ENCODE data around the gene BTRC. TPM values are rescaled to one million over a fixed set of nuclear protein-coding genes. Genes with fewer than 3 reads are reported as not detected.
A peak's percentile ranks its signal among the peaks of the same experiment; 100 is the strongest.
"Not testable (repeated sequence)": the region's sequence is repeated elsewhere in the genome, so short reads cannot be mapped to it uniquely, and the experiment has no call there.

BTRC gene
- total RNA-seq, 1 donor from 2014 or later = 12.1 TPM

GRCh38 chr10:101386659-101387259 is 32.8 kb downstream of the BTRC start:
- no peak for DNase-seq

GRCh38 chr10:101388676-101389276 is 34.8 kb downstream of the BTRC start:
- no peak for DNase-seq

GRCh38 chr10:101389532-101389931 is 35.6 kb downstream of the BTRC start:
- not testable (repeated sequence) for DNase-seq

GRCh38 chr10:101389986-101390531 is 36.1 kb downstream of the BTRC start:
- DNase-seq = no peak

GRCh38 chr10:101393378-101393777 is 39.4 kb downstream of the BTRC start:
- DNase-seq = no peak

GRCh38 chr10:101394524-101395133 is 40.7 kb downstream of the BTRC start:
- no peak for DNase-seq

GRCh38 chr10:101397140-101397539 is 43.2 kb downstream of the BTRC start:
- DNase-seq = peak; percentile 64

- DNase-seq = no peak
These were observed 46.6 kb downstream of the BTRC start for GRCh38 chr10:101400585-101400984.

- no peak for DNase-seq
These were observed 48.7 kb downstream of the BTRC start for GRCh38 chr10:101402711-101403110.

GRCh38 chr10:101403161-101403560 is 49.2 kb downstream of the BTRC start:
- DNase-seq = no peak

GRCh38 chr10:101405001-101405400 is 51.0 kb downstream of the BTRC start:
- no peak for DNase-seq

- DNase-seq = no peak
These were observed 57.6 kb downstream of the BTRC start for GRCh38 chr10:101411598-101411997.

- DNase-seq = no peak
These were observed 60.1 kb downstream of the BTRC start for GRCh38 chr10:101414034-101414433.

- no peak for DNase-seq
These were observed 61.9 kb downstream of the BTRC start for GRCh38 chr10:101415884-101416283.

GRCh38 chr10:101421967-101422366 is 68.0 kb downstream of the BTRC start:
- not testable (repeated sequence) for DNase-seq

GRCh38 chr10:101425535-101425934 is 71.6 kb downstream of the BTRC start:
- no peak for DNase-seq

- DNase-seq = no peak
These were observed 74.1 kb downstream of the BTRC start for GRCh38 chr10:101428036-101428435.

- DNase-seq = no peak
These were observed 75.5 kb downstream of the BTRC start for GRCh38 chr10:101429423-101429822.

GRCh38 chr10:101436302-101436701 is 82.3 kb downstream of the BTRC start:
- DNase-seq = no peak

GRCh38 chr10:101438881-101439391 is 85.0 kb downstream of the BTRC start:
- no peak for DNase-seq

GRCh38 chr10:101441541-101442455 is 87.8 kb downstream of the BTRC start:
- peak; percentile 60 for DNase-seq

GRCh38 chr10:101442456-101442800 is 88.5 kb downstream of the BTRC start:
- DNase-seq = no peak

Measured in skin of body (tissue), 2 donors.